HG03520 (cell line): ENCODE results near the gene CD74.
"Not testable (repeated sequence)": the region's sequence is repeated elsewhere in the genome, so short reads cannot be mapped to it uniquely, and the experiment has no call there.

Experiments
- ATAC-seq: cut with Tn5 transposase; IDR thresholded peaks from one replicate; pipeline ENCODE4 v1.9.1; 2021; ENCODE audit warnings: mild to moderate bottlenecking, moderate library complexity; ENCODE audit not compliant: unreplicated experiment

Gene CD74

GRCh38 chr5:150441813-150442698 lies 29.3 kb upstream of the CD74 start:
- ATAC-seq: no peak

GRCh38 chr5:150440948-150441812 lies 28.5 kb upstream of the CD74 start:
- ATAC-seq: no peak

GRCh38 chr5:150438873-150439546 lies 26.3 kb upstream of the CD74 start:
- ATAC-seq: no peak

- peak; percentile 96 for ATAC-seq
These were observed 23.5 kb upstream of the CD74 start for GRCh38 chr5:150436141-150436680.

- ATAC-seq: no peak
These were observed 21.8 kb upstream of the CD74 start for GRCh38 chr5:150434464-150434863.

- no peak for ATAC-seq
These were observed 18.9 kb upstream of the CD74 start for GRCh38 chr5:150431574-150431973.

GRCh38 chr5:150431048-150431447 lies 18.3 kb upstream of the CD74 start:
- ATAC-seq: no peak

- no peak for ATAC-seq
These were observed 16.7 kb upstream of the CD74 start for GRCh38 chr5:150429410-150429873.

GRCh38 chr5:150428978-150429377 lies 16.3 kb upstream of the CD74 start:
- no peak for ATAC-seq

GRCh38 chr5:150428106-150428876 lies 15.6 kb upstream of the CD74 start:
- ATAC-seq: no peak

- ATAC-seq: not testable (repeated sequence)
These were observed 13.5 kb upstream of the CD74 start for GRCh38 chr5:150426165-150426564.

- no peak for ATAC-seq
These were observed 10.0 kb upstream of the CD74 start for GRCh38 chr5:150422758-150423157.

- ATAC-seq: no peak
These were observed 9.4 kb upstream of the CD74 start for GRCh38 chr5:150422075-150422474.

- ATAC-seq: no peak
These were observed 7.0 kb upstream of the CD74 start for GRCh38 chr5:150419630-150420270.

- ATAC-seq: not testable (repeated sequence)
These were observed 1.4 kb upstream of the CD74 start for GRCh38 chr5:150413902-150414790.

- ATAC-seq: no peak
These were observed 629 bp upstream of the CD74 start for GRCh38 chr5:150413176-150413901.

GRCh38 chr5:150411245-150411979 lies 1.3 kb downstream of the CD74 start:
- ATAC-seq: no peak
